Measurements from ENCODE around the gene ADGRV1.

ADGRV1 gene

GRCh38 chr5:91091471-91092234 lies 533.1 kb downstream of the ADGRV1 start:
- Histone ChIP-seq H3K4me1 (ENCODE audit: control insufficient read depth, low read length) (no peaks in the 10 kb centered on the region), H3K4me2 (ENCODE audit: low read length) (no peak overlapping the region), H3F3A (ENCODE audit: control insufficient read depth, insufficient read depth) (no peaks in the 10 kb centered on the region), H3K9me2 (replicated peaks; ENCODE audit: control insufficient read depth, low read length) (no peaks in the 10 kb centered on the region), H3K36me3 (ENCODE audit: control insufficient read depth, low read length) (no peaks in the 10 kb centered on the region), H4K20me1 (ENCODE audit: control insufficient read depth, insufficient read depth, low read depth, low read length) (no peaks in the 10 kb centered on the region), H3K79me2 (ENCODE audit: control insufficient read depth, low read length) (no peaks in the 10 kb centered on the region), H3K9me3 (ENCODE audit: control insufficient read depth, insufficient read depth, low read length) (no peaks in the 10 kb centered on the region), H3K27ac (ENCODE audit: low read depth, low read length) (no peak overlapping the region), H3K27me3 (ENCODE audit: control insufficient read depth, low read length) (peaks cover 3% of the 10 kb centered on the region; the same call in 1 of the 2 replicates), H3K4me3 (ENCODE audit: low read length) (no peak overlapping the region)
- no peak for TF ChIP-seq EZH2phosphoT487 (IDR thresholded peaks at IDR 0.05; ENCODE audit: borderline replicate concordance, low read length)
- no peak for TF ChIP-seq CTCF (IDR thresholded peaks at IDR 0.05; ENCODE audit: low read depth, low read length, poor library complexity, severe bottlenecking)

GRCh38 chr5:91092859-91093783 lies 534.5 kb downstream of the ADGRV1 start:
- no peaks in the 10 kb centered on the region for H4K20me1 ChIP-seq (ENCODE audit: control insufficient read depth, insufficient read depth, low read depth, low read length)
- H3F3A ChIP-seq (ENCODE audit: control insufficient read depth, insufficient read depth): no peaks in the 10 kb centered on the region
- no peaks in the 10 kb centered on the region for H3K9me3 ChIP-seq (ENCODE audit: control insufficient read depth, insufficient read depth, low read length)
- TF ChIP-seq EZH2phosphoT487 (IDR thresholded peaks at IDR 0.05; ENCODE audit: borderline replicate concordance, low read length) (no peak), CTCF (IDR thresholded peaks at IDR 0.05; ENCODE audit: low read depth, low read length, poor library complexity, severe bottlenecking) (no peak)
- H3K27ac ChIP-seq (ENCODE audit: low read depth, low read length): no peak overlapping the region
- no peak overlapping the region for H3K4me2 ChIP-seq (ENCODE audit: low read length)
- H3K4me1 ChIP-seq (ENCODE audit: control insufficient read depth, low read length): no peaks in the 10 kb centered on the region
- no peaks in the 10 kb centered on the region for H3K9me2 ChIP-seq (replicated peaks; ENCODE audit: control insufficient read depth, low read length)
- no peaks in the 10 kb centered on the region for H3K36me3 ChIP-seq (ENCODE audit: control insufficient read depth, low read length)
- H3K79me2 ChIP-seq (ENCODE audit: control insufficient read depth, low read length): no peaks in the 10 kb centered on the region
- H3K27me3 ChIP-seq (ENCODE audit: control insufficient read depth, low read length): peaks cover 7% of the 10 kb centered on the region
- no peak overlapping the region for H3K4me3 ChIP-seq (ENCODE audit: low read length)

GRCh38 chr5:91095313-91095712 lies 536.7 kb downstream of the ADGRV1 start:
- no peaks in the 10 kb centered on the region for H3K9me3 ChIP-seq (ENCODE audit: control insufficient read depth, insufficient read depth, low read length)
- H3K36me3 ChIP-seq (ENCODE audit: control insufficient read depth, low read length): no peaks in the 10 kb centered on the region
- no peak overlapping the region for H3K4me2 ChIP-seq (ENCODE audit: low read length)

More at GRCh38 chr5:91095313-91095712, 536.7 kb downstream of the ADGRV1 start:
- no peaks in the 10 kb centered on the region for H4K20me1 ChIP-seq (ENCODE audit: control insufficient read depth, insufficient read depth, low read depth, low read length)
- no peak overlapping the region for H3K27ac ChIP-seq (ENCODE audit: low read depth, low read length)
- no peak overlapping the region for H3K4me3 ChIP-seq (ENCODE audit: low read length)
- H3K4me1 ChIP-seq (ENCODE audit: control insufficient read depth, low read length): no peaks in the 10 kb centered on the region
- no peaks in the 10 kb centered on the region for H3K79me2 ChIP-seq (ENCODE audit: control insufficient read depth, low read length)
- TF ChIP-seq CTCF (IDR thresholded peaks at IDR 0.05; ENCODE audit: low read depth, low read length, poor library complexity, severe bottlenecking) (no peak), EZH2phosphoT487 (IDR thresholded peaks at IDR 0.05; ENCODE audit: borderline replicate concordance, low read length) (no peak)
- peaks cover 7% of the 10 kb centered on the region for H3K27me3 ChIP-seq (ENCODE audit: control insufficient read depth, low read length)
- H3F3A ChIP-seq (ENCODE audit: control insufficient read depth, insufficient read depth): no peaks in the 10 kb centered on the region
- H3K9me2 ChIP-seq (replicated peaks; ENCODE audit: control insufficient read depth, low read length): no peaks in the 10 kb centered on the region

All from DOHH2 (cell line).